Stimulated activated CD8-positive, alpha-beta memory T cell treated with anti-CD3 and anti-CD28 coated beads, Interleukin-12 subunit alpha, Interleukin-12 subunit beta, amount 100 ng/mL, for 4 hours (primary cell): ENCODE results near the gene ATG4D.
A peak's percentile ranks its signal among the peaks of the same experiment; 100 is the strongest.

Experiments
- DNase-seq: peaks from one replicate; pipeline ENCODE4 v3.0.0-alpha.2; 2020; ENCODE audit warnings: low read depth

ATG4D gene

GRCh38 chr19:10543420-10544241 is at the start of gene ATG4D:
TSS of gene ATG4D (plus strand) at chr19:10543904. CDS start at chr19:10544091, 187 bp downstream.
- DNase-seq, result peak; percentile 68

GRCh38 chr19:10497371-10497770 is 46.3 kb upstream of the ATG4D start:
- no peak for DNase-seq

- no peak for DNase-seq
Measured at GRCh38 chr19:10499550-10500246, 44.0 kb upstream of the ATG4D start.

GRCh38 chr19:10500247-10500592 is 43.5 kb upstream of the ATG4D start:
- DNase-seq, result no peak

GRCh38 chr19:10501971-10502523 is 41.7 kb upstream of the ATG4D start:
- DNase-seq, result no peak

- DNase-seq, result peak; percentile 85
Measured at GRCh38 chr19:10502524-10503001, 41.1 kb upstream of the ATG4D start.

- DNase-seq, result no peak
Measured at GRCh38 chr19:10503002-10503789, 40.5 kb upstream of the ATG4D start, which contains the start of gene KEAP1. TSS of gene KEAP1 (minus strand) at chr19:10503356. CDS start at chr19:10500033, 3,323 bp downstream.

- DNase-seq, result peak; percentile 59
Measured at GRCh38 chr19:10505583-10506229, 38.0 kb upstream of the ATG4D start.

- no peak for DNase-seq
Measured at GRCh38 chr19:10508036-10508435, 35.7 kb upstream of the ATG4D start.

- no peak for DNase-seq
Measured at GRCh38 chr19:10508707-10509106, 35.0 kb upstream of the ATG4D start.

- DNase-seq, result no peak
Measured at GRCh38 chr19:10510301-10510802, 33.4 kb upstream of the ATG4D start.

GRCh38 chr19:10513223-10513622 is 30.5 kb upstream of the ATG4D start:
- no peak for DNase-seq

- no peak for DNase-seq
Measured at GRCh38 chr19:10514211-10515145, 29.2 kb upstream of the ATG4D start.

- DNase-seq, result no peak
Measured at GRCh38 chr19:10516064-10516385, 27.7 kb upstream of the ATG4D start.

- no peak for DNase-seq
Measured at GRCh38 chr19:10516671-10517286, 26.9 kb upstream of the ATG4D start.

- DNase-seq, result no peak
Measured at GRCh38 chr19:10517361-10517759, 26.3 kb upstream of the ATG4D start, which contains the start of gene S1PR5. TSS of gene S1PR5 (minus strand) at chr19:10517447. CDS start at chr19:10515011, 2,436 bp downstream.

GRCh38 chr19:10517760-10518443 is 25.8 kb upstream of the ATG4D start:
- DNase-seq, result no peak

- no peak for DNase-seq
Measured at GRCh38 chr19:10518444-10519361, 25.0 kb upstream of the ATG4D start.
